ENCODE measurements around the gene ZNF554. TPM values are rescaled to one million over a fixed set of nuclear protein-coding genes. Genes with fewer than 3 reads are reported as not detected.

The ZNF554 gene
- total RNA-seq, 4 donors from 2014 or later, result 2.1 to 5.3 (median 2.6) TPM

DNA sequence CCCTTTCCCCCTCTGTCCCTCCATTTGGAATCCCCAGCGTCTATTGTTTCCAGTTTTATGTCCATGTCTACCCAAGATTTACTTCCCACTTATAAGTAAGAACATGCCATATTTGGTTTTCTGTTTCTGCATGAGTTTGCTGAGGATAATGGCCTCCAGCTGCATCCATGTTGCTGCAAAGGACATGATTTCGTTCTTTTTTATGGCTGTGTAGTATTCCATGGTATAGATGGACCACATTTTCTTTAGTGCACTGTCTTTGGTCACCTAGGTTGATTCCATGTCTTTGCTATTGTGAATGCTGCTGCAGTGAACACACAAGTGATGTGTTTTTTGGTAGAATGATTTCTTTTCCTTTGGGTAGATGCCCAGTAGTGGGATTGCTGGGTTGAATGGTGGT is 25.4 kb downstream of the ZNF554 start:
- Histone ChIP-seq H3K36me3 (no peaks in the 10 kb centered on the region), H3K4me3 (no peak overlapping the region), H3K27ac (peak overlapping the region in 3 of 4 donors; percentile 20 to 79 (median 77)), H3K4me1 (peaks cover 16 to 29% of the 10 kb centered on the region in 2 donors), H3K9me3 (peaks cover 0 to 9% (median 0%) of the 10 kb centered on the region in 3 donors), H3K27me3 (no peaks in the 10 kb centered on the region)
- ATAC-seq (no peak), DNase-seq (no peak)
- intact Hi-C loops (cut with DNase I; ENCODE audit: low total_unique reads) (no loop called here), in situ Hi-C loops (cut with MboI; ENCODE audit: low sequenced_read_pairs in 4 of 4) (no loop called here)
- TF ChIP-seq POLR2A (IDR thresholded peaks at IDR 0.05), result no peak
- TF ChIP-seq, protein P1, sequence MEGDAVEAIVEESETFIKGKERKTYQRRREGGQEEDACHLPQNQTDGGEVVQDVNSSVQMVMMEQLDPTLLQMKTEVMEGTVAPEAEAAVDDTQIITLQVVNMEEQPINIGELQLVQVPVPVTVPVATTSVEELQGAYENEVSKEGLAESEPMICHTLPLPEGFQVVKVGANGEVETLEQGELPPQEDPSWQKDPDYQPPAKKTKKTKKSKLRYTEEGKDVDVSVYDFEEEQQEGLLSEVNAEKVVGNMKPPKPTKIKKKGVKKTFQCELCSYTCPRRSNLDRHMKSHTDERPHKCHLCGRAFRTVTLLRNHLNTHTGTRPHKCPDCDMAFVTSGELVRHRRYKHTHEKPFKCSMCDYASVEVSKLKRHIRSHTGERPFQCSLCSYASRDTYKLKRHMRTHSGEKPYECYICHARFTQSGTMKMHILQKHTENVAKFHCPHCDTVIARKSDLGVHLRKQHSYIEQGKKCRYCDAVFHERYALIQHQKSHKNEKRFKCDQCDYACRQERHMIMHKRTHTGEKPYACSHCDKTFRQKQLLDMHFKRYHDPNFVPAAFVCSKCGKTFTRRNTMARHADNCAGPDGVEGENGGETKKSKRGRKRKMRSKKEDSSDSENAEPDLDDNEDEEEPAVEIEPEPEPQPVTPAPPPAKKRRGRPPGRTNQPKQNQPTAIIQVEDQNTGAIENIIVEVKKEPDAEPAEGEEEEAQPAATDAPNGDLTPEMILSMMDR (IDR thresholded peaks at IDR 0.05 in 4 of 5, conservative IDR thresholded peaks at IDR 0.05 in 1 of 5), result no peak

DNA sequence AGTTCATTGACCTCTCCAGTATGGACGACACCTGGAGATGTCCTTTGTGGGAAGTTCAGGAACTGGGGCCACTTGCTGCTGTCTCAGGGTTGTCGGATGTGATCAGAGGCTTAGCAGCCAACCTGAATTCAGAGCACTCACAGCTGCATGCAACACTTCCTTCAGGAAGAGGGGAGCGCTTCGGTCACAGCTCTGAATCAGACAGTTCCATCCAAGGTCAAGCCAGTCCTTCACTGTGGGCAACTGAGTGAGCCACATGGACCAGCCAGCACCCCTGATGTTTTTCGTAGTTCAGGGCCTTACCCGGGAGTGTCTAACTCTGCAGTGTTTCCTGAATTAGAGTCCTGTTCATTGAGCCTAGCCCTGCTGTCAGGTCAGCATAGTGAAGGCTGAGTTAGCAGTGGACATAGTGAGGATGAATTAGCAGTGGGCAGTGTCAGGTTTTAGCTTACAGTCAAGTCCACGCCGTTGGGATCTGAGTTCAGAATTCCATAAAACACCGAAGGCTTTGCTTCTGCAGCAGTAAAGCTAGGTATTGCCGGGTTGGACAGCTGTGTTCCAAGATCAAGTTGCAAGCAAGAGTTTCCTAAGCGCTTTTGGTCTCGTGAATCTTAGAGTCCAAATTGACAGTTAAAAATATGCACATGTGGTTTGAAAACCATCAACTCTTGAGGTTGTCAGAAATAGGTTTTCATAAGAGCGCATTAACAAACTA is 26.7 kb downstream of the ZNF554 start:
- H3K36me3 ChIP-seq, result peaks cover 0 to 12% of the 10 kb centered on the region in 2 donors
- peak; percentile 70 to 72 for ATAC-seq
- H3K9me3 ChIP-seq, result peaks cover 0 to 17% (median 0%) of the 10 kb centered on the region in 3 donors
- peaks cover 16 to 25% of the 10 kb centered on the region in 2 donors for H3K4me1 ChIP-seq
- peak overlapping the region in 1 of 4 donors; percentile 2 for H3K4me3 ChIP-seq
- intact Hi-C loops (cut with DNase I; ENCODE audit: low total_unique reads) (loop anchor here (2.0 kb wide), 1 partner anchor 54 kb away; the partner anchor contains the start of gene ZNF57), in situ Hi-C loops (cut with MboI; ENCODE audit: low sequenced_read_pairs in 4 of 4) (no loop called here)
- peak overlapping the region; percentile 36 to 79 (median 59) for H3K27ac ChIP-seq
- no peaks in the 10 kb centered on the region for H3K27me3 ChIP-seq
- DNase-seq, result peak; percentile 27 to 28
- no peak for TF ChIP-seq POLR2A (IDR thresholded peaks at IDR 0.05)
- TF ChIP-seq, protein P1 (IDR thresholded peaks at IDR 0.05 in 4 of 5, conservative IDR thresholded peaks at IDR 0.05 in 1 of 5), result no peak

DNA sequence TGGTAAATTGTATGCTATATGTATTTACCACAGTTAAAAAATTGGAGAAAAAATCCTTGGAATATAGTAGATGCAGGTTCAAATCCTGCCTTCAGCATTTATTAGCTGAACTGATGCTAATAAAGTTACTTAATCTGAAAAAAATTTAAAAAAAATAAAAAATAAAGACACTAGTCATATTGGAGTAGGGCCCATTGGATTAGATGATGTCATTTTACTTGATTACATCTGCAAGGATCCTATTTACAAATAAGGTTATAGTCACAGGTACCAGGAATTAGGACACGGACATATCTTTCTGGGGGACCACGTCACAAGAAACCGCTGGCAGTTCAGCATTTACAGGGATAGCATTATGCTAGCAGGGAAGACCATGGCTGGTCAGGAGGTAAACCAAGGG is 27.8 kb downstream of the ZNF554 start:
- in situ Hi-C loops (cut with MboI; ENCODE audit: low sequenced_read_pairs in 4 of 4) (no loop called here), intact Hi-C loops (cut with DNase I; ENCODE audit: low total_unique reads) (loop anchor here (2.0 kb wide), 1 partner anchor 53 kb away; the partner anchor contains the start of gene ZNF57)
- peaks cover 0 to 29% (median 6%) of the 10 kb centered on the region in 3 donors for H3K9me3 ChIP-seq
- no peaks in the 10 kb centered on the region for H3K27me3 ChIP-seq
- TF ChIP-seq, protein P1 (IDR thresholded peaks at IDR 0.05 in 4 of 5, conservative IDR thresholded peaks at IDR 0.05 in 1 of 5), result no peak
- TF ChIP-seq POLR2A (IDR thresholded peaks at IDR 0.05), result no peak
- ATAC-seq (no peak), DNase-seq (no peak)
- H3K36me3 ChIP-seq, result peaks cover 4 to 24% of the 10 kb centered on the region in 2 donors
- H3K4me1 ChIP-seq, result peaks cover 10 to 19% of the 10 kb centered on the region in 2 donors
- H3K4me3 ChIP-seq, result no peak overlapping the region
- H3K27ac ChIP-seq, result peak overlapping the region; percentile 36 to 79 (median 59)

GRCh38 chr19:2848616-2849015 is 28.9 kb downstream of the ZNF554 start:
- peaks cover 0 to 40% (median 17%) of the 10 kb centered on the region in 3 donors for H3K9me3 ChIP-seq
- H3K36me3 ChIP-seq, result peaks cover 6 to 35% of the 10 kb centered on the region in 2 donors
- H3K4me3 ChIP-seq, result no peak overlapping the region
- intact Hi-C loops (cut with DNase I; ENCODE audit: low total_unique reads), result no loop called here
- DNase-seq, result no peak
- in situ Hi-C loops (cut with MboI; ENCODE audit: low sequenced_read_pairs in 4 of 4), result no loop called here
- H3K27ac ChIP-seq, result peak overlapping the region in 2 of 4 donors; percentile 14 to 79
- TF ChIP-seq, protein P1 (IDR thresholded peaks at IDR 0.05 in 4 of 5, conservative IDR thresholded peaks at IDR 0.05 in 1 of 5), result no peak
- no peak for TF ChIP-seq POLR2A (IDR thresholded peaks at IDR 0.05)
- no peaks in the 10 kb centered on the region for H3K27me3 ChIP-seq
- ATAC-seq, result no peak
- H3K4me1 ChIP-seq, result peaks cover 6 to 18% of the 10 kb centered on the region in 2 donors
